ENCODE measurements around the gene AQP1. TPM values are rescaled to one million over a fixed set of nuclear protein-coding genes. Genes with fewer than 3 reads are reported as not detected.

The AQP1 gene
- total RNA-seq, 1 donor from 2014 or later = 284 TPM

GRCh38 chr7:30927559-30927958, 15.9 kb downstream of the AQP1 start:
- ATAC-seq = no peak
- intact Hi-C loops (cut with DNase I) = no loop called here

GRCh38 chr7:30928254-30928872, 16.7 kb downstream of the AQP1 start:
- no peak for ATAC-seq
- no peak for DNase-seq (ENCODE audit: missing footprints)

More at GRCh38 chr7:30927559-30927958, 15.9 kb downstream of the AQP1 start:
- DNase-seq (ENCODE audit: missing footprints) = no peak

DNA sequence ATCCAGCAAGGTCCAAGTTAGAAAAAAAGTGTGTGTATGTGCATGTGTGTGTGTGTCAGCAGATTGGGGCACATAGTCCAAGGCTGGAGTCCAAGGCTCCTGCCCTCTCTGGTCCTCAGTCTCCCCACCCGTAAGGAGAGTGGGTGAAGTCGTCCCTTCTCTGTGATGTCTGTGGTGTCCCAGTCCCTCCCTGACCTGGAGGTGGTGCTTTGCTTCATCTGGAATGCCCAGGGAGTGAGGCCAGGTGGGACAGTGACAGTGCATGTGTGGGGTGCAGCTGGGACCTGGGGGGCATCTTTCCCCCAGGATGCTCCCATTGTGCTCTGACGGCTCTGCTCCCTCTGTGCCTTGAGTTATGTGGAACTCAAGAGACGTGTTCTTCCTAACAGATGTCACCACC, 18.0 kb downstream of the AQP1 start:
- intact Hi-C loops (cut with DNase I) = no loop called here
- ATAC-seq (no peak), DNase-seq (ENCODE audit: missing footprints) (no peak)

More at GRCh38 chr7:30928254-30928872, 16.7 kb downstream of the AQP1 start:
- intact Hi-C loops (cut with DNase I) = no loop called here

- ATAC-seq (peak; percentile 56), DNase-seq (ENCODE audit: missing footprints) (no peak)
- intact Hi-C loops (cut with DNase I) = no loop called here
Observed at GRCh38 chr7:30930621-30931020, 19.0 kb downstream of the AQP1 start.

DNA sequence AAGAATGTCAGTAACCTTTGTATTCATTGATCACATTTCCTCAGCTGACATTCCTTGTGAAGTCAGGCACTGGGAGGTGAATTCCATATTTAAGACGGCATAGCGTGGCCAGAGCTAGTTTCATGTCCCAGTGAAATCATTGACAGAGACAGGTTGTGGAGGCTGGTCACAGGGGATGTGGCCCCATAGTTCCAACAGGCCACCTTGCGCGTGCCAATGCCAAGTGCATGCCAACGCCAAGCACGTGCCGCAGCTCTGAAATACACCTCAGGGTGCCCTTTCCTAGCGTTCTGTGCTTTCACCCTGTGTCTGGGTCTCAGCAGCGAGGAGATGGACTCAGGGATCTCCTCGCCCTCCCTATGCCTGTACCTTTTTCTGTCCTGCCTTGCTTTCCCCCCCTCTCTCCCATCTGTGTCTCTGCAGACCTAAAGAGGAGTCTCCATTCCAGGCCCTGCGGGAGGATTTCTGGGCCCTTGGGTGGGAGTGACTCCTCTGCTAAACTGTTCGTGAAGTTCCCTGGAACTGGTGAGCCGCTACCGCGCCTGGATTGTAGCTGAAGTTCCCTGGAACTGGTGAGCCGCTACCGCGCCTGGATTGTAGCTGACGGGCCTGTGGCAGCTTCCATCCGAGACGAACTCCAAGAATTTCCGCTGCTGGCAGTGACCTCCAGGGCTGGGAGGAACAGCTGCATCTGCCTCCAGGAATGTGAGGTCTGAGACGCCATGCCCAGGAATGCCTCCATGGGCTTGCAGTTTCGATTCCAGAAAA, 19.7 kb downstream of the AQP1 start:
- ATAC-seq (peak; percentile 50), DNase-seq (ENCODE audit: missing footprints) (no peak)
- intact Hi-C loops (cut with DNase I) = no loop called here

DNA sequence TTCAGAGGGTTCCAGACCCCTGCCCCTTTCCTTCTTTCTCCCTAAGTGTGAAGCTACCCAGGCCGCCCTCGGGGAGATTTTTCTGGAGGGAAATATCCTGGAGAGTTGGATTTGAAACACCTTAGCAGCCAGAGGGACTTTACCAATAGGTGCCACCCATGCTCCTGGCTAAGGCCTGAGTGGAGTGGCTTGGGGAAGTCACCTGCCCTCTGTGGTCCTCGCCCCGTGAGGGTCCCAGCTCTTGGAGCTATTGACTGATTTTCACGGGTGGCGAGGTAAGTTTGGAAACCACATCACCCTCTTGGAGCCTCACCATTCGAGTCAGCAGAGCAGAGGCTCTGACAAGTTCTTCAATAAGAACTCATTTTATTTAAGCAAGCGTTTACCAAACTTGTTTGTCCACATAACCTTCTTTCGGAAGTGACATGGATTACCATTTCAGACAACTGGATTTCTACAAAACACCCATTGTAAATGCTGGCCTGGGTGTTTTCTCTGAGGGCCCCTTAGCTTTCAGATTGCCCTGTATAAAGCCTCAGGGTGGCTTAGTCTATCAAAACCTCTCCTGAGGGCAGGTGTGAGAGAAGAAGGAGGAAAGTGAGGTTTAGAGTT, 20.4 kb downstream of the AQP1 start:
- DNase-seq (ENCODE audit: missing footprints) (no peak), ATAC-seq (no peak)
- intact Hi-C loops (cut with DNase I) = no loop called here

GRCh38 chr7:30932562-30932961, 20.9 kb downstream of the AQP1 start:
- no peak for DNase-seq (ENCODE audit: missing footprints)
- intact Hi-C loops (cut with DNase I) = no loop called here

DNA sequence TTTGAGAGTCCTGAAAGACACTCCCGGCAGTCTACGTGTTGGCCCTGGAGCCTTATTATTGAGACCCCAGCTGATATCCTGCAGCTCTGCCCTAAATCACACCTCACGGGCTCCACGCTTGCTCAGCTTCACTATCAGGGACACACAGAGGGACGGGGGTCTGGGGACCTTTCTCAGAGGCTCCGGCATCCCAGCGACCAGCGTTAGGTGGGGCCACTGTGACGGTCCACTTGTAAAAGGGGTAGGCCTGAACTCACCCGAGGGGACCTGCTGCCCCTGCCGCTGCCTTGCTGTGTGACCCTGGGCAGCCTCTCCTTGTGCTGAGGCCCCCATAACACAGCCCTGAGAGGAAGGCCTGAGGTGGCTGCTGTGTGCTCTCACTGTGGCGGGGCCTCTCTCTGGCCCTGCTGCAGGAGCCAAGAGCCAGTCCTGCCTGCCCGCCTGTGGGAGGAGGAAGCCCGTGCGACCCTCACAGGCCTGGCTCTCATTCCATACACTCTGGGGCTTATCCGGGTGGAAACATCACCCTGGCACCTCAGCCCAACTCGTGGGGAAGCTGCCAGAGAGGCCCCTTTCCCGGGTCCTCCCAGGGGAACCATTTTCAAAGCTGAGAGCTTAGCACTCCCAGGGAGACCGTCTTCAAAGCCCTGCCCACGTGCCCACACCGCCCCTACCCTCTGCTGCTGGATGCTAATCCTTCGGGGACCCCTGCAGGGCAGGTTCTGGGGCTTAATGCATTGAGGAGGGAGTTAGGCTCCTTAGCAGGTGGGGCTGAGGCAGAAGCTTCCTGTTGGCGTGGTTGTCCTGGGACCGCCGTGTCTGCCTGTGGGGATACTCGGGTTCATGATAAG, 21.7 kb downstream of the AQP1 start:
- intact Hi-C loops (cut with DNase I) = no loop called here
- no peak for ATAC-seq
- DNase-seq (ENCODE audit: missing footprints) = no peak

More at GRCh38 chr7:30932562-30932961, 20.9 kb downstream of the AQP1 start:
- no peak for ATAC-seq

- no peak for DNase-seq (ENCODE audit: missing footprints)
- intact Hi-C loops (cut with DNase I) = no loop called here
- ATAC-seq = no peak
Observed at GRCh38 chr7:30934225-30934624, 22.6 kb downstream of the AQP1 start.

DNA sequence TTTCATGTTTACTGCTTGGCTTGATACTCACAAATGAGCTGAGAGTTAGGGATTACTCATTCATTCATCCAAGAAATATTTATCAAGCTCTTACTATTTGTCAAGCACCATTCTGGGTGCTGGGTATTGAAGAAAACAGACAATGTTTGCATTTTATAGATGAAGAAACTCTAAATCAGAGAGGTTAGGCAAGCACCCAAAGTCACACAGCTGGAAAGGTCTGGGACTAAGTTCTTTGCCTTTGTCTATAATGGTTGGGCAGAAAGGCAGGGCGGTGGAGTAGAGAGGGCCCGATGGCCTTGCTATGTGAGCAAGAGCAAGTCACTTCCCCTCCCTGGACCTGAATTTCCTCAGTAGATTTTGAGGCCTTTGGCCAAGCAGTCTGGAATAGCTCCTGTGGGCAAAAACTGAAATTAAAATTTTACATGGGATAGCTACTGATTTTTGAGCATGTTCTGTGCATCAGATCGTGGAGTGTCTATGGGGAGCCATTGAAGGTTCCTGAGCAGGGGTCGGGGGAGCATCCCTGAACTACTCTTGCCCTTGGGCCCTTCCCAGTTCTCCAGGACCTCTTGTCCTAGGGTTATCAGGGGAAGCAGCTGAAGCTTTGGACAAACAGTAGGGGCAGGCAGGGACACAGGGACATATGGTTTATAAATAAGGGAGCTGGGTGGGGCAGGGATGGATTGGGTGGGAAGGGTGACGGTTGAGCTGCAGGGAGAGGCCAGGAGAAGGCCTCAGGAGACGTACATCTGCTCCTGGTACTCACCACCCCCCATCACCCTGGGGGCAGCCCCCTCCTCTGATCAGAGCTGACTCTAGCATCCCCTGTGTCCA, 23.3 kb downstream of the AQP1 start:
- no peak for DNase-seq (ENCODE audit: missing footprints)
- intact Hi-C loops (cut with DNase I) = loop anchor here (5.0 kb wide), 1 partner anchor 37 kb away; no protein-coding TSS in a partner anchor
- ATAC-seq = peak; percentile 20

GRCh38 chr7:30935569-30935877, 23.9 kb downstream of the AQP1 start:
- intact Hi-C loops (cut with DNase I) = loop anchor here (5.0 kb wide), 1 partner anchor 37 kb away; no protein-coding TSS in a partner anchor
- DNase-seq (ENCODE audit: missing footprints) (no peak), ATAC-seq (peak; percentile 4)

DNA sequence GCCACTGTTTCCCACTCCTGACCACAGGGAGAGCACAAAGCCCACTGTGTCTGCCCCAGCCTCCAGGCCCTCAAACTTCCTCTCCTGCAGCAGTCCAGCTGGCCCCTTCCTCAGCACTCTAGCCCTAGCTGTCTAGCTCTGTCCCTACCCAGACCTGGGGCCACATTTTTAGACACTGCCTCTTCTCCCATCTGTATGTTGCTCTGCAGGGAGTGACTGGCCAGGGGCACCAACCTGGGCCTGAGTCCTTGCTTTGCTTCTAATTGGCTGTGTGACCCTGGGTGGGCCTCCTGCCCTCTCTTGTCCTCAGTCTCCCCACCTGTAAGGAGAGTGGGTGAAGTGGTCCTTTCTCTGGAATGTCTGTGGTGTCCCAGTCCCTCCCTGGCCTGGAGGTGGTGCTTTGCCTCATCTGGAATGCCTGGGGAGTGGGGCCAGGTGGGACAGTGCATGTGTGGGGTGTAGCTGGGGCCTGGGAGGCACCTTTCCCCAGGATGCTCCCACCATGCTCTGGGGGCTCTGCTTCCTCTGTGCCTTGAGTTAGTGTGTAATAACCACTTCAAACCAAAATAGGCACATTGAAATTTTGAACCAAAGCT, 25.1 kb downstream of the AQP1 start:
- ATAC-seq (no peak), DNase-seq (ENCODE audit: missing footprints) (no peak)
- intact Hi-C loops (cut with DNase I) = loop anchor here (5.0 kb wide), 1 partner anchor 36 kb away; no protein-coding TSS in a partner anchor

DNA sequence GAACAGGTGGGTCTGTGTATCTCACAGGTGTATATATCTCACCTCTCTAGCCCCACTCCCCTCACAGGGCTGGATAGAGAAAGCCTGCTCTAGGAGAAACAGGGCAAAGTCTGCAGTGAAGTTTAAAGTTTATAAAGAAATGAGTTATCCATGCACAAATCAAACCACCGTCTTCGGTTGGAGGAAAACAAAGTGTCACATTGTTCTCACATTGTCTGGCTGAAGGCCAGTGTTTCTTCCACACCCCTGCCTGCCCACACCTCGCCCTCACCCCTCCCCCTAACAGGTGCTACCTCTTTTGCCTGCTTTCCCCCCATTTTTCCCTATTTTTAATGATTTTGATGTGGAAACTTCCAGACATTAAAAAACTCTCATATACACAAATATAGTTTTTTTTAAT, 25.8 kb downstream of the AQP1 start:
- ATAC-seq = no peak
- no peak for DNase-seq (ENCODE audit: missing footprints)
- intact Hi-C loops (cut with DNase I) = loop anchor here (5.0 kb wide), 1 partner anchor 35 kb away; no protein-coding TSS in a partner anchor

- intact Hi-C loops (cut with DNase I) = loop anchor here (5.0 kb wide), 1 partner anchor 34 kb away; no protein-coding TSS in a partner anchor
- ATAC-seq (peak; percentile 85), DNase-seq (ENCODE audit: missing footprints) (peak; percentile 91)
Observed at GRCh38 chr7:30938435-30939316, 27.0 kb downstream of the AQP1 start.

- no peak for DNase-seq (ENCODE audit: missing footprints)
- intact Hi-C loops (cut with DNase I) = no loop called here
- ATAC-seq = no peak
Observed at GRCh38 chr7:30941582-30942323, 30.1 kb downstream of the AQP1 start.

DNA sequence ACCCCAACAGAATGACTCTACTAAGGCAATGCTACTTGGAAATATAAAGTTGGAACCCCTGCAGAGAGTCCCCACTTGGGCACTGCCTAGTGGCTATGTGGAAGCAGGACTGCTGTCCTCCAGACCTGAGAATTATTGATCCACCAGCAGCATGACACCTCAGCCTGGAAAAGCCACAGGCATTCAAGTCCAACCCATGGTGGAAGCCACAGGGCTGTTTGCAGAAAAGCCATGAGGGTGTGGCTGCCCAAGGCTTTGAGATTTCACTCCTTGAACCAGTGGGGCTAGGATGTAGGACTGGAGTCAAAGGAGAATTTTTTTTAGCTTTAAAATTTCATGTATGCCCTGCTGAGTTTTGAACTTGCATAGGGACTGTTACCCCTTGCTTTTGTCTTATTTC, 38.5 kb downstream of the AQP1 start:
- ATAC-seq (no peak), DNase-seq (ENCODE audit: missing footprints) (no peak)
- intact Hi-C loops (cut with DNase I) = no loop called here

Measured in Right ventricle myocardium inferior (tissue), 1 donor.